H9 (cell line): Measurements from ENCODE around the gene CTSE. TPM values are rescaled to one million over a fixed set of nuclear protein-coding genes. Genes with fewer than 3 reads are reported as not detected.

Source experiments
- DNase-seq: peaks from one replicate; pipeline ENCODE4 v3.0.0-alpha.2; 2017
- H2AFZ ChIP-seq: one replicate; pipeline ENCODE4 v1.6.1; 2013; ENCODE audit warnings: mild to moderate bottlenecking, low read length, control low read depth, moderate library complexity
- H2AK5ac ChIP-seq: 2 replicates; pipeline ENCODE4 v1.6.1; 2013; ENCODE audit warnings: low read length, control low read depth, mixed read lengths; ENCODE audit not compliant: insufficient read length
- H2BK120ac ChIP-seq: one replicate; pipeline ENCODE4 v1.6.1; 2013; ENCODE audit warnings: low read depth, mild to moderate bottlenecking, low read length, control low read depth, inconsistent platforms; ENCODE audit not compliant: poor library complexity, severe bottlenecking
- H2BK12ac ChIP-seq: 2 replicates; pipeline ENCODE4 v1.6.1; 2013; ENCODE audit warnings: low read length, control low read depth, mixed read lengths, low read depth; ENCODE audit not compliant: insufficient read length
- H2BK15ac ChIP-seq: 2 replicates; pipeline ENCODE4 v1.6.1; 2013; ENCODE audit warnings: low read depth, low read length, control low read depth
- H2BK20ac ChIP-seq: one replicate; pipeline ENCODE4 v1.6.1; 2013; ENCODE audit warnings: low read depth, mild to moderate bottlenecking, low read length, control low read depth, inconsistent platforms; ENCODE audit not compliant: poor library complexity, severe bottlenecking
- H2BK5ac ChIP-seq: 2 replicates; pipeline ENCODE4 v1.6.1; 2013; ENCODE audit warnings: low read length, control low read depth, mixed read lengths; ENCODE audit not compliant: insufficient read length
- H3K14ac ChIP-seq: 2 replicates; pipeline ENCODE4 v1.6.1; 2013; ENCODE audit warnings: low read length, control low read depth; ENCODE audit not compliant: insufficient read depth
- H3K18ac ChIP-seq: 2 replicates; pipeline ENCODE4 v1.6.1; 2013; ENCODE audit warnings: low read depth, mild to moderate bottlenecking, mixed read lengths, low read length, control low read depth; ENCODE audit not compliant: insufficient read length
- H3K23ac ChIP-seq: 2 replicates; pipeline ENCODE4 v1.6.1; 2013; ENCODE audit warnings: low read length, control low read depth, mixed read lengths, low read depth; ENCODE audit not compliant: insufficient read length
- H3K23me2 ChIP-seq: 2 replicates; pipeline ENCODE4 v1.6.1; 2013; ENCODE audit warnings: low read depth, mild to moderate bottlenecking, mixed read lengths, low read length, control low read depth; ENCODE audit not compliant: insufficient read length, poor library complexity, severe bottlenecking
- H3K27ac ChIP-seq: 2 replicates; pipeline ENCODE4 v1.5.1; 2013; ENCODE audit warnings: low read length, control low read depth, mixed read lengths, low read depth; ENCODE audit not compliant: insufficient read length
- H3K27me3 ChIP-seq: 2 replicates; pipeline ENCODE4 v1.6.1; 2013; ENCODE audit warnings: low read length, control low read depth, inconsistent platforms; ENCODE audit not compliant: insufficient read depth
- H3K4ac ChIP-seq: 2 replicates; pipeline ENCODE4 v1.6.1; 2013; ENCODE audit warnings: low read depth, mild to moderate bottlenecking, control low read depth, inconsistent platforms, low read length, moderate library complexity
- H3K4me1 ChIP-seq: 2 replicates; pipeline ENCODE4 v1.6.1; 2013; ENCODE audit warnings: low read length, control low read depth, inconsistent platforms; ENCODE audit not compliant: insufficient read depth
- H3K4me2 ChIP-seq: 2 replicates; pipeline ENCODE4 v1.6.1; 2013; ENCODE audit warnings: low read length, control low read depth, mixed read lengths; ENCODE audit not compliant: insufficient read length, insufficient read depth
- H3K56ac ChIP-seq: 2 replicates; pipeline ENCODE4 v1.6.1; 2013; ENCODE audit warnings: low read depth, mild to moderate bottlenecking, mixed read lengths, low read length, control low read depth; ENCODE audit not compliant: insufficient read length
- H3K79me1 ChIP-seq: 2 replicates; pipeline ENCODE4 v1.6.1; 2013; ENCODE audit warnings: low read depth, mild to moderate bottlenecking, moderate library complexity, low read length, control low read depth, inconsistent platforms; ENCODE audit not compliant: insufficient read depth, poor library complexity, severe bottlenecking
- H3K79me2 ChIP-seq: 2 replicates; pipeline ENCODE4 v1.6.1; 2013; ENCODE audit warnings: low read length, control low read depth, inconsistent platforms; ENCODE audit not compliant: insufficient read depth
- H3K9ac ChIP-seq: 2 replicates; pipeline ENCODE4 v1.6.1; 2013; ENCODE audit warnings: low read length, control low read depth, mixed read lengths; ENCODE audit not compliant: insufficient read length; ENCODE audit errors: extremely low read depth
- H3K9me3 ChIP-seq: one replicate; pipeline ENCODE4 v1.6.1; 2013; ENCODE audit warnings: low read depth, low read length, inconsistent platforms; ENCODE audit not compliant: control insufficient read depth
- H3T11ph ChIP-seq: one replicate; pipeline ENCODE4 v1.6.1; 2013; ENCODE audit warnings: mild to moderate bottlenecking, low read length, control low read depth, inconsistent platforms
- H4K20me1 ChIP-seq: one replicate; pipeline ENCODE4 v1.6.1; 2013; ENCODE audit not compliant: control insufficient read depth, insufficient read length, insufficient read depth
- H4K5ac ChIP-seq: 2 replicates; pipeline ENCODE4 v1.6.1; 2013; ENCODE audit warnings: low read depth, mild to moderate bottlenecking, mixed read lengths, low read length, control low read depth; ENCODE audit not compliant: insufficient read length
- H4K8ac ChIP-seq: replicated peaks from 2 replicates; pipeline ENCODE4 v1.6.1; 2013; ENCODE audit warnings: low read length, control low read depth, mixed read lengths, low read depth; ENCODE audit not compliant: insufficient read length
- H4K91ac ChIP-seq: 2 replicates; pipeline ENCODE4 v1.6.1; 2013; ENCODE audit warnings: low read depth, mild to moderate bottlenecking, moderate library complexity, mixed read lengths, low read length, control low read depth; ENCODE audit not compliant: insufficient read length
- H3K27ac Mint-ChIP-seq, 3 experiments: 2 replicates in 2 of 3; 3 replicates in 1 of 3; pipeline ENCODE4 v1.8.0; 2020 to 2021; ENCODE audit warnings: mixed read lengths in 3 of 3, mild to moderate bottlenecking in 1 of 3, moderate library complexity in 1 of 3
- H3K27me3 Mint-ChIP-seq: 2 replicates; pipeline ENCODE4 v1.8.0; 2021; ENCODE audit warnings: low read depth, mild to moderate bottlenecking, moderate library complexity, mixed read lengths
- H3K36me3 Mint-ChIP-seq, 3 experiments: 2 replicates in 2 of 3; 3 replicates in 1 of 3; pipeline ENCODE4 v1.8.0; 2020 to 2021; ENCODE audit warnings: low read depth in 3 of 3, mixed read lengths in 3 of 3; ENCODE audit not compliant: insufficient read depth in 1 of 3
- H3K4me1 Mint-ChIP-seq, 2 experiments: 2 replicates each; pipeline ENCODE4 v1.8.0; 2020; ENCODE audit warnings: mixed read lengths in 2 of 2
- H3K4me3 Mint-ChIP-seq, 2 experiments: 2 replicates in 1 of 2; 3 replicates in 1 of 2; pipeline ENCODE4 v1.8.0; 2020 to 2021; ENCODE audit warnings: mild to moderate bottlenecking in 2 of 2, mixed read lengths in 2 of 2, moderate library complexity in 1 of 2
- H3K9me3 Mint-ChIP-seq, 2 experiments: 2 replicates in 1 of 2; 3 replicates in 1 of 2; pipeline ENCODE4 v1.8.0; 2020; ENCODE audit warnings: mild to moderate bottlenecking in 2 of 2, mixed read lengths in 2 of 2, moderate library complexity in 1 of 2
- CTCF ChIP-seq: fragments of 200-600 bp; sonication (generic); conservative IDR thresholded peaks from 3 replicates; pipeline ENCODE4 v1.8.0; 2021; ENCODE audit warnings: antibody characterized with exemption, mild to moderate bottlenecking
- WGBS: extraction: QIAGEN DNeasy Blood & Tissue Kit; methylation state at CpG from one replicate; pipeline ENCODE4 v1.1.7; 2013; ENCODE audit warnings: missing lambda C conversion rate, low lambda C conversion rate, mixed read lengths; ENCODE audit not compliant: insufficient read length; ENCODE audit errors: extremely low coverage; 5-methylcytosine and 5-hydroxymethylcytosine counted together
- total RNA-seq: library from RNA; stranded (reverse); gene quantifications from 2 replicates; pipeline ENCODE4 v1.2.1, GENCODE V29; 2021

The CTSE gene
- total RNA-seq, 1 experiment from 2014 or later = not detected

DNA sequence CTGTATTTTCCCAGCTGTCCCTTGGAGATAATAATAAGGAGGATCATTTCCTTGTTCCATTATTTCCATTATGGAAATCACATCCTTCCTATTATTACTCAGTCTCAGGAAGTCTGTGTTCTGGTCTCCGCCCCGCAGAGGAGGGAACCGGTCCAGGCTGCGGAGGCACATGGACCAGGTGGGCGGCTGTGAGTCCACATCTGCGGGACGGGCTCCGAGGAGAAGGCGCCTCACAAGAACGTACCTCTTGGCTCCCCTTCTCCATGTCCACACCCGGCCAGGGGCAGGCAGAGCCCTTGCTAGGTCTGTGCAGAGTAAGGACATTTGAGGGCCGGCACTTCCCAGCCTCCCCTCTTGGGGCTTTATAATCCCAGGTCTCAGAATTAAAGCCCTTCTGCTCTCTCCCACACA is 35.1 kb downstream of the CTSE start:
- no CpG with 5 or more reads among the region's 12 CpGs for WGBS

More for the DNA sequence above, 35.1 kb downstream of the CTSE start:
- no peak overlapping the region for H3K14ac ChIP-seq
- no peak overlapping the region for H2BK12ac ChIP-seq
- H3K4me1 ChIP-seq = no peaks in the 10 kb centered on the region
- no peak overlapping the region for H3K56ac ChIP-seq
- no peak overlapping the region for H2BK5ac ChIP-seq
- H2BK20ac ChIP-seq = no peak overlapping the region
- no peaks in the 10 kb centered on the region for H3K9me3 ChIP-seq
- no peak overlapping the region; a peak in 1 of 7 replicates for H3K27ac Mint-ChIP-seq
- H3K79me2 ChIP-seq = no peaks in the 10 kb centered on the region
- H2AFZ ChIP-seq = no peak overlapping the region
- peaks cover 18% of the 10 kb centered on the region for H3K27me3 Mint-ChIP-seq
- H2AK5ac ChIP-seq = no peak overlapping the region
- H3K36me3 Mint-ChIP-seq = no peaks in the 10 kb centered on the region; a peak in 1 of 7 replicates
- H3K27me3 ChIP-seq = no peaks in the 10 kb centered on the region
- DNase-seq = no peak
- H3T11ph ChIP-seq = no peak overlapping the region
- H2BK15ac ChIP-seq = no peak overlapping the region
- H3K18ac ChIP-seq = no peak overlapping the region
- no peak overlapping the region for H3K4ac ChIP-seq
- H4K91ac ChIP-seq = no peak overlapping the region
- no peaks in the 10 kb centered on the region for H3K9me3 Mint-ChIP-seq
- no peak overlapping the region for H3K4me2 ChIP-seq
- H3K23ac ChIP-seq = no peak overlapping the region
- H3K27ac ChIP-seq = no peak overlapping the region
- no peak overlapping the region for H3K9ac ChIP-seq
- no peak overlapping the region for H4K8ac ChIP-seq
- H4K5ac ChIP-seq = no peak overlapping the region
- no peaks in the 10 kb centered on the region for H4K20me1 ChIP-seq
- no peaks in the 10 kb centered on the region for H3K23me2 ChIP-seq
- H2BK120ac ChIP-seq = no peak overlapping the region
- TF ChIP-seq CTCF = 0 out of 3 replicates have a peak, but pooled peaks have one; percentile 24
- H3K79me1 ChIP-seq = no peaks in the 10 kb centered on the region
- H3K4me1 Mint-ChIP-seq = peaks cover 6 to 16% of the 10 kb centered on the region in 2 experiments; a peak in 3 of 4 replicates
- H3K4me3 Mint-ChIP-seq = no peak overlapping the region
